Eye (tissue), 1 donor: Measurements from ENCODE around the gene TMEM151A.

Experiments
- DNase-seq: peaks from one replicate; pipeline ENCODE4 v3.0.0-alpha.2; 2015

The TMEM151A gene

GRCh38 chr11:66324664-66325063 lies 33.0 kb downstream of the TMEM151A start:
- DNase-seq, result peak; percentile 28

- DNase-seq, result peak; percentile 22
Measured at GRCh38 chr11:66325263-66325671, 33.6 kb downstream of the TMEM151A start.

- peak; percentile 62 for DNase-seq
Measured at GRCh38 chr11:66326261-66327111, 34.8 kb downstream of the TMEM151A start.

GRCh38 chr11:66327171-66328030 lies 35.7 kb downstream of the TMEM151A start:
- peak; percentile 40 for DNase-seq

DNA sequence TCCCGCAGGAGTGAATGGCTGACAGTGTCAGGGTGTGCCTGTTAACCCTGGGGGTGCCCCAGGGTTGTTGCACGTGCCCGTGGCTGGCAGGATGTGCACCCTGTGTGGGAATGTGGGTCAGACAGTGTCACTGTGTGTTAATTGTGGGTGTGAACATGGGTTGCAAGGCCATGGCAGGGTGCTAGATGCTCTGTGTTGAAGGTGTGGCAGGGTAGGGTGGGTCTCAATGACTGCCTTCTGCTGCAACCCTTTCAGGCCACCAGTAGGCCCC lies 36.3 kb downstream of the TMEM151A start:
- DNase-seq, result no peak

GRCh38 chr11:66328302-66329144 lies 36.8 kb downstream of the TMEM151A start:
- DNase-seq, result peak; percentile 94

- DNase-seq, result no peak
Measured at GRCh38 chr11:66329165-66329673, 37.5 kb downstream of the TMEM151A start.

DNA sequence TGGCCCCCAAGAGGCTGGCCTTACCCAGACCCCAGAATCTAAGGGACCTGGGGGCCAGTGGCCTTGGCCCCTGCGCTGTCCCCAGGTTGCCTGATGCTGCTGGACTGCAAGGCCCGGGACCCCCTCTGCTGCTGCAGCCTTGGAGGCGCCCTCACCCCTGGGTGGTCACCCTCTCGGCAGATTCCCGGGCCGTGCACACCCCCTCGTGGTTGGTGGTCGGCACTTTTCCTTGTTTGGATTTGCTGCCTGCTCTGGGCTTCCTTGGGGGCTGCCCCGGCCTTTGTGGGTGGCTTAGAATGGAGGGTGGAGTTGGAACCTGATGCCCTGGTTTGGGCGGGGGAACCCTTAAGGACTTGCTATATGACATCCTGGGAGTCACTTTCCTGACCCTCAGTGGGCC lies 39.2 kb downstream of the TMEM151A start:
- no peak for DNase-seq

- no peak for DNase-seq
Measured at GRCh38 chr11:66331542-66332370, 40.1 kb downstream of the TMEM151A start.

- DNase-seq, result no peak
Measured at GRCh38 chr11:66332371-66333219, 40.9 kb downstream of the TMEM151A start.

DNA sequence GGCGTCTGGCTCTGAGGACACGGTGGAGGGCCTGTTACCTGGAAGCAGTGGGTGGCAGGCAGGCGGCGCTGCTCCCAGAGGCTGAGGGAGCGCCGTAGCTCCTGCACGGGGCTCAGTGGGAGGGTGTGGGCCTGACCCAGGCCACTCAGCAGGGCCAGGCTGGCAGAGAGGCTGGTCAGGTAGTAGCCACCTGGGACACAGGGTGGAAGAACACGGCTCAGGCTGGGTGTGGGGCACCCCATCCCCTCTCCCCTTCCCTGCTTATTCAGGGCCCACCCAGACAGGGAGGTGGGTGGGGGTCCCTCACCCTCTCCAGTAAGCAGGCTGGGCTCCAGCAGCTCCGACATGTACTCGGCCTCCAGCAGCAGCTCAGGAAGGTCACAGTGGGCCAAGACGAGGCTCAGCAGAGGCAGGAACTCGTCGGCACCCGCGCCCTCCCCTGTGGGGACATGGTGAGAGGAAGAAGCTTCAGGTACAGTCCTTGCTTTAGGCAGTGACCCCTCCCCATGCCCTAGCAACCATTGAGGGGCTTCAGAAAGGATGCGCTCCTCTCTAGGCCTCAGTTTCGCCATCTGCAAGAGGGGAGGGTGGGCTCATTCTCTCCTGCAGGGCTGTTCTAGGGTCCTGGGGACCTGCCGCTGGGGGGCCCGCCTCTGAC lies 41.7 kb downstream of the TMEM151A start:
- no peak for DNase-seq

GRCh38 chr11:66333896-66334604 lies 42.4 kb downstream of the TMEM151A start:
- DNase-seq, result no peak

GRCh38 chr11:66334605-66335442 lies 43.1 kb downstream of the TMEM151A start:
- no peak for DNase-seq

DNA sequence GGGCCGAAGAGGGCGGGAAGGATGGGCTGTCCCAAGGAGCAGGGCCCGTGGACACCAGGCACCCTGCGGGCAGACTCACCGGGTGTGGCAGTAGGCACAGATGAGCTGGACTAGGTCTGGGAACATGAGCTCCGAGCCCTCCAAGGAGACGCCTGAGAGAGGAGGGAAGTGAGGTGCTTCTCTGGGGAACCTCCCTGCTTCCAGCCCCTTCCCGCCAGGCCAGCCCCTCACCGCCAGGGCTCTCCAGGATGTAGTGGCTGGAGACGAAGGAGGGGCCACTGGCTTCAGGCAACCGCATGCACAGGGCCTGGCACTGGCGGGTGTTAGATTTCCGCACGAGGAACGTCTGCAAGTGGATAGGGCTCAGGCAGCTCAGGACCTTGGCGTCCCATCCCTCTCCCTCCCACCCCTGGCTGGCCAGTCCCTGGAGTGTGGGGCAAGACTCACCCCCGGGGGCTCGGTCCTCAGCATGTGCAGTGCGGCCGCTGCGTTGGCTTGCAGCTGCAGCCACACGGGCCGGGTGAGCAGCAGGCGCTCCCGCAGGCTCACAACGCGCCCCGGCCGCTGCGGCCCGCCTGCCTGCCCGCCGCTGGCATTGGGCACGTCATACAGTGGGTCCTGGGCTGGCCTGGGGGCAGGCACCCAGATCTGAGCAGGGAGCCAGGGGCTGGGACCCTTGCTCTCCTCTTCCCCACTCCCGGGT lies 44.0 kb downstream of the TMEM151A start:
- DNase-seq, result peak; percentile 56

- peak; percentile 72 for DNase-seq
Measured at GRCh38 chr11:66336234-66337102, 44.8 kb downstream of the TMEM151A start, which contains the start of gene RIN1. Gene RIN1 (minus strand): TSS chr11:66336434. CDS start chr11:66336402, 32 bp downstream.

- DNase-seq, result peak; percentile 38
Measured at GRCh38 chr11:66337103-66337899, 45.6 kb downstream of the TMEM151A start.
